HEK293 (cell line): ENCODE results near the gene ADM2.

Experiments
- CTCF ChIA-PET: fragments of 350-600 bp; formaldehyde crosslinking; extraction: SDS; loops from one replicate; lab custom pipeline; 2021; ENCODE audit warnings: antibody characterized with exemption; lab: Yijun Ruan, JAX
- POLR2A ChIA-PET: fragments of 300-600 bp; formaldehyde crosslinking; extraction: SDS; loops from one replicate; lab custom pipeline; 2020; ENCODE audit warnings: antibody characterized with exemption, inconsistent platforms; lab: Yijun Ruan, JAX
- H3K27ac ChIP-seq: fragments of 200-500 bp; sonication (Bioruptor generic); 2 replicates; pipeline ENCODE4 v1.5.1; 2014; ENCODE audit warnings: low read depth, low read length, control low read depth, inconsistent platforms; ENCODE audit errors: extremely low read depth
- H3K36me3 ChIP-seq, 2 experiments: fragments of 200-500 bp in 1 of 2; sonication (Bioruptor generic) in 1 of 2; 1 replicate in 1 of 2; 2 replicates in 1 of 2; pipeline ENCODE4 v1.5.1; 2014 to 2017; ENCODE audit warnings: inconsistent platforms in 2 of 2, low read length in 2 of 2; ENCODE audit not compliant: control insufficient read depth in 2 of 2, insufficient read depth in 1 of 2
- H3K4me1 ChIP-seq: fragments of 200-500 bp; sonication (Bioruptor generic); 2 replicates; pipeline ENCODE4 v1.5.1; 2014; ENCODE audit warnings: mild to moderate bottlenecking, low read length, inconsistent platforms; ENCODE audit not compliant: control insufficient read depth, insufficient read depth
- H3K4me3 ChIP-seq: 2 replicates; pipeline ENCODE4 v1.5.1; 2011; ENCODE audit warnings: low read depth, mild to moderate bottlenecking, control low read depth, low read length, moderate library complexity
- H3K9me3 ChIP-seq: fragments of 200-500 bp; sonication (Bioruptor generic); 2 replicates; pipeline ENCODE4 v1.5.1; 2014; ENCODE audit warnings: low read depth, low read length, inconsistent platforms; ENCODE audit not compliant: control insufficient read depth, insufficient read depth
- GLIS1 ChIP-seq: fragments of 450-650 bp; formaldehyde crosslinking; IDR thresholded peaks from 2 replicates; pipeline ENCODE4 v1.5.1; 2016; ENCODE audit warnings: missing biosample characterization, missing genetic modification characterization
- GLIS2 ChIP-seq: fragments of 450-650 bp; formaldehyde crosslinking; IDR thresholded peaks from 2 replicates; pipeline ENCODE4 v1.5.1; 2016; ENCODE audit warnings: missing biosample characterization, missing genetic modification characterization
- YY1 ChIP-seq: fragments of 450-650 bp; formaldehyde crosslinking; IDR thresholded peaks from 2 replicates; pipeline ENCODE4 v1.5.1; 2018; ENCODE audit warnings: missing biosample characterization, missing genetic modification characterization
- ZBTB20 ChIP-seq: fragments of 450-650 bp; formaldehyde crosslinking; IDR thresholded peaks from 2 replicates; pipeline ENCODE4 v1.5.1; 2016; ENCODE audit warnings: missing biosample characterization, missing genetic modification characterization
- ZFP69B ChIP-seq: fragments of 450-650 bp; formaldehyde crosslinking; IDR thresholded peaks from 2 replicates; pipeline ENCODE4 v1.5.1; 2016; ENCODE audit warnings: missing biosample characterization, missing genetic modification characterization
- ZIC2 ChIP-seq: fragments of 450-650 bp; formaldehyde crosslinking; IDR thresholded peaks from 2 replicates; pipeline ENCODE4 v1.5.1; 2016; ENCODE audit warnings: missing biosample characterization, missing genetic modification characterization
- ZNF26 ChIP-seq: fragments of 450-650 bp; formaldehyde crosslinking; IDR thresholded peaks from 2 replicates; pipeline ENCODE4 v1.5.1; 2016; ENCODE audit warnings: missing biosample characterization, missing genetic modification characterization
- ZNF292 ChIP-seq: fragments of 450-650 bp; formaldehyde crosslinking; IDR thresholded peaks from 2 replicates; pipeline ENCODE4 v1.5.1; 2016; ENCODE audit warnings: low read depth, missing biosample characterization, missing genetic modification characterization, borderline replicate concordance
- ZNF354C ChIP-seq: fragments of 450-650 bp; formaldehyde crosslinking; IDR thresholded peaks from 2 replicates; pipeline ENCODE4 v1.5.1; 2016; ENCODE audit warnings: missing biosample characterization, missing genetic modification characterization, low read depth, borderline replicate concordance
- ZNF510 ChIP-seq: fragments of 450-650 bp; formaldehyde crosslinking; IDR thresholded peaks from 2 replicates; pipeline ENCODE4 v1.5.1; 2018; ENCODE audit warnings: mild to moderate bottlenecking, missing genetic modification characterization, missing biosample characterization; ENCODE audit not compliant: insufficient replicate concordance
- ZNF580 ChIP-seq: fragments of 450-650 bp; formaldehyde crosslinking; IDR thresholded peaks from 2 replicates; pipeline ENCODE4 v1.5.1; 2016; ENCODE audit warnings: missing biosample characterization, missing genetic modification characterization
- ZNF610 ChIP-seq: fragments of 450-650 bp; formaldehyde crosslinking; IDR thresholded peaks from 2 replicates; pipeline ENCODE4 v1.5.1; 2016; ENCODE audit warnings: missing biosample characterization, missing genetic modification characterization, borderline replicate concordance

Gene ADM2

GRCh38 chr22:50485221-50486131 lies 4.1 kb downstream of the ADM2 start (continued):
- TF ChIP-seq ZNF26 (tag by site-specific recombination) = no peak

GRCh38 chr22:50486561-50487289 lies 5.4 kb downstream of the ADM2 start, which contains the start of gene MIOX:
Gene MIOX, plus strand, starts transcription at chr22:50486859. Its CDS starts 39 bp downstream, at chr22:50486898.
- Histone ChIP-seq H3K9me3 (no peaks in the 10 kb centered on the region), H3K27ac (no peak within 1 kb of the TSS), H3K4me1 (no peaks in the 10 kb centered on the region), H3K36me3 (no peaks in the 10 kb centered on the region), H3K4me3 (no peak within 1 kb of the TSS)
- ChIA-PET POLR2A (interaction anchor here (1.0 to 2.2 kb wide), 3 partner anchors 11 to 35 kb away, joined by 3 to 8 read pairs (median 5); partner anchors contain the start of genes LMF2 and NCAPH2), CTCF (interaction anchor here (0.7 to 3.1 kb wide), 3 partner anchors 11 to 319 kb away, joined by 4 to 21 read pairs (median 5); no protein-coding TSS in a partner anchor)
- peak; percentile 55 for TF ChIP-seq GLIS1 (tag by site-specific recombination)
- TF ChIP-seq ZBTB20 (tag by site-specific recombination) = 0 out of 2 replicates have a peak, but pooled peaks have one; percentile 12
- TF ChIP-seq ZNF510 (tag by site-specific recombination) = no peak
- no peak for TF ChIP-seq ZFP69B (tag by site-specific recombination)
- no peak for TF ChIP-seq YY1 (tag by site-specific recombination)
- TF ChIP-seq ZIC2 (tag by site-specific recombination) = peak; percentile 69
- TF ChIP-seq ZNF580 = no peak
- no peak for TF ChIP-seq ZNF354C (tag by site-specific recombination)

- ChIA-PET POLR2A (interaction anchor here (1.0 to 2.2 kb wide), 3 partner anchors 10 to 36 kb away, joined by 3 to 8 read pairs (median 5); partner anchors contain the start of genes LMF2 and NCAPH2), CTCF (interaction anchor here (3.1 kb wide), 1 partner anchor 10 kb away, joined by 21 read pairs; no protein-coding TSS in a partner anchor)
- Histone ChIP-seq H3K4me1 (no peaks in the 10 kb centered on the region), H3K9me3 (no peaks in the 10 kb centered on the region), H3K4me3 (no peak overlapping the region), H3K36me3 (no peaks in the 10 kb centered on the region), H3K27ac (no peak overlapping the region)
- TF ChIP-seq ZNF610 (tag by site-specific recombination) (no peak), GLIS1 (tag by site-specific recombination) (peak; percentile 90), ZNF292 (tag by site-specific recombination) (no peak), GLIS2 (tag by site-specific recombination) (0 out of 2 replicates have a peak, but pooled peaks have one; percentile 10)
Observed at GRCh38 chr22:50487290-50488005, 6.1 kb downstream of the ADM2 start.
